Activated T-helper 1 cell treated with anti-CD3 and anti-CD28 coated beads, Interleukin-12 subunit alpha, Interleukin-12 subunit beta, Interleukin-2, Interleukin-4 antibody, amounts not matched to agents 30 ng/mL and 10 ng/mL and 1 ng/mL, durations not matched to agents 14 hours and 24 hours and 36 hours (primary cell): Measurements from ENCODE around the gene ITM2C. TPM values are rescaled to one million over a fixed set of nuclear protein-coding genes. Genes with fewer than 3 reads are reported as not detected.

Source experiments
- DNase-seq: peaks from one replicate; pipeline ENCODE4 v3.0.0; 2021; ENCODE audit warnings: low spot score
- H3K27ac Mint-ChIP-seq: one replicate; pipeline ENCODE4 v1.8.0; 2021; ENCODE audit warnings: mild to moderate bottlenecking, mixed read lengths
- H3K27me3 Mint-ChIP-seq: one replicate; pipeline ENCODE4 v1.8.0; 2022; ENCODE audit warnings: mild to moderate bottlenecking, moderate library complexity, mixed read lengths; ENCODE audit not compliant: insufficient read depth
- H3K36me3 Mint-ChIP-seq: one replicate; pipeline ENCODE4 v1.8.0; 2021; ENCODE audit warnings: low read depth, mixed read lengths
- H3K4me1 Mint-ChIP-seq: one replicate; pipeline ENCODE4 v1.8.0; 2021; ENCODE audit warnings: low read depth, mixed read lengths
- H3K4me3 Mint-ChIP-seq: one replicate; pipeline ENCODE4 v1.8.0; 2021; ENCODE audit warnings: mild to moderate bottlenecking, moderate library complexity, mixed read lengths
- H3K9me3 Mint-ChIP-seq: one replicate; pipeline ENCODE4 v1.8.0; 2021; ENCODE audit warnings: mixed read lengths
- intact Hi-C: fragments of 100-400 bp; cut with micrococcal nuclease; formaldehyde crosslinking; loops from one replicate; pipeline ENCODE4 v1.15.1; 2024
- total RNA-seq: library from RNA; stranded (reverse); gene quantifications from 2 replicates; pipeline ENCODE4 v1.2.3, GENCODE V29; 2022

ITM2C gene
- total RNA-seq, 1 donor from 2014 or later, result 4.2 TPM

GRCh38 chr2:230912724-230913123, 48.0 kb downstream of the ITM2C start:
- intact Hi-C loops, result no loop called here
- H3K27ac Mint-ChIP-seq, result no peak overlapping the region
- peaks cover 27% of the 10 kb centered on the region for H3K4me1 Mint-ChIP-seq
- peaks cover 64% of the 10 kb centered on the region for H3K27me3 Mint-ChIP-seq
- no peaks in the 10 kb centered on the region for H3K9me3 Mint-ChIP-seq
- H3K4me3 Mint-ChIP-seq, result no peak overlapping the region
- no peak for DNase-seq
- H3K36me3 Mint-ChIP-seq, result no peaks in the 10 kb centered on the region

- Mint-ChIP-seq H3K27me3 (peaks cover 71% of the 10 kb centered on the region), H3K27ac (peak overlapping the region; percentile 48), H3K4me1 (peaks cover 22% of the 10 kb centered on the region), H3K4me3 (no peak overlapping the region), H3K9me3 (no peaks in the 10 kb centered on the region), H3K36me3 (no peaks in the 10 kb centered on the region)
- DNase-seq, result no peak
- intact Hi-C loops, result no loop called here
Measured at GRCh38 chr2:230913406-230914143, 48.8 kb downstream of the ITM2C start.

- Mint-ChIP-seq H3K27ac (no peak overlapping the region), H3K4me1 (peaks cover 23% of the 10 kb centered on the region)
Measured at GRCh38 chr2:230914886-230915285, 50.1 kb downstream of the ITM2C start.

GRCh38 chr2:230915319-230915718, 50.6 kb downstream of the ITM2C start:
- intact Hi-C loops, result no loop called here
- Mint-ChIP-seq H3K36me3 (no peaks in the 10 kb centered on the region), H3K27ac (no peak overlapping the region), H3K4me1 (peaks cover 27% of the 10 kb centered on the region), H3K4me3 (no peak overlapping the region), H3K9me3 (no peaks in the 10 kb centered on the region), H3K27me3 (peaks cover 68% of the 10 kb centered on the region)
- DNase-seq, result no peak

More at GRCh38 chr2:230914886-230915285, 50.1 kb downstream of the ITM2C start:
- Mint-ChIP-seq H3K36me3 (no peaks in the 10 kb centered on the region), H3K4me3 (no peak overlapping the region), H3K9me3 (no peaks in the 10 kb centered on the region), H3K27me3 (peaks cover 72% of the 10 kb centered on the region)
- DNase-seq, result no peak
- intact Hi-C loops, result no loop called here

- H3K4me1 Mint-ChIP-seq, result peaks cover 32% of the 10 kb centered on the region
- no peak for DNase-seq
Measured at GRCh38 chr2:230916218-230916617, 51.5 kb downstream of the ITM2C start.

GRCh38 chr2:230919240-230919639, 54.5 kb downstream of the ITM2C start:
- intact Hi-C loops, result loop anchor here (1.0 to 2.0 kb wide), 2 partner anchors 14 to 38 kb away; no protein-coding TSS in a partner anchor
- Mint-ChIP-seq H3K4me1 (peaks cover 42% of the 10 kb centered on the region), H3K4me3 (no peak overlapping the region), H3K27ac (no peak overlapping the region), H3K27me3 (peaks cover 61% of the 10 kb centered on the region), H3K36me3 (no peaks in the 10 kb centered on the region), H3K9me3 (no peaks in the 10 kb centered on the region)
- DNase-seq, result no peak

More at GRCh38 chr2:230916218-230916617, 51.5 kb downstream of the ITM2C start:
- intact Hi-C loops, result no loop called here
- no peaks in the 10 kb centered on the region for H3K9me3 Mint-ChIP-seq
- no peaks in the 10 kb centered on the region for H3K36me3 Mint-ChIP-seq
- H3K27ac Mint-ChIP-seq, result no peak overlapping the region
- no peak overlapping the region for H3K4me3 Mint-ChIP-seq
- peaks cover 67% of the 10 kb centered on the region for H3K27me3 Mint-ChIP-seq

GRCh38 chr2:230919681-230920080, 54.9 kb downstream of the ITM2C start:
- peaks cover 47% of the 10 kb centered on the region for H3K4me1 Mint-ChIP-seq
- intact Hi-C loops, result loop anchor here (1.0 to 2.0 kb wide), 2 partner anchors 14 to 37 kb away; no protein-coding TSS in a partner anchor

GRCh38 chr2:230920167-230920566, 55.4 kb downstream of the ITM2C start:
- DNase-seq, result no peak
- Mint-ChIP-seq H3K27ac (no peak overlapping the region), H3K4me3 (no peak overlapping the region), H3K27me3 (peaks cover 54% of the 10 kb centered on the region), H3K9me3 (no peaks in the 10 kb centered on the region), H3K4me1 (peaks cover 52% of the 10 kb centered on the region), H3K36me3 (no peaks in the 10 kb centered on the region)
- intact Hi-C loops, result no loop called here

More at GRCh38 chr2:230919681-230920080, 54.9 kb downstream of the ITM2C start:
- no peak overlapping the region for H3K4me3 Mint-ChIP-seq
- peaks cover 56% of the 10 kb centered on the region for H3K27me3 Mint-ChIP-seq
- no peaks in the 10 kb centered on the region for H3K9me3 Mint-ChIP-seq
- no peaks in the 10 kb centered on the region for H3K36me3 Mint-ChIP-seq
- DNase-seq, result no peak
- H3K27ac Mint-ChIP-seq, result no peak overlapping the region

GRCh38 chr2:230921806-230922595, 57.3 kb downstream of the ITM2C start:
- peaks cover 63% of the 10 kb centered on the region for H3K4me1 Mint-ChIP-seq
- DNase-seq, result no peak
- H3K9me3 Mint-ChIP-seq, result no peaks in the 10 kb centered on the region
- H3K27me3 Mint-ChIP-seq, result peaks cover 43% of the 10 kb centered on the region
- intact Hi-C loops, result no loop called here
- H3K27ac Mint-ChIP-seq, result no peak overlapping the region
- H3K4me3 Mint-ChIP-seq, result no peak overlapping the region
- no peaks in the 10 kb centered on the region for H3K36me3 Mint-ChIP-seq

- Mint-ChIP-seq H3K9me3 (no peaks in the 10 kb centered on the region), H3K36me3 (no peaks in the 10 kb centered on the region), H3K4me1 (peaks cover 68% of the 10 kb centered on the region), H3K4me3 (no peak overlapping the region), H3K27ac (no peak overlapping the region), H3K27me3 (peaks cover 42% of the 10 kb centered on the region)
- intact Hi-C loops, result no loop called here
- DNase-seq, result no peak
Measured at GRCh38 chr2:230922951-230923717, 58.4 kb downstream of the ITM2C start.

GRCh38 chr2:230924092-230924469, 59.3 kb downstream of the ITM2C start:
- H3K27ac Mint-ChIP-seq, result peak overlapping the region; percentile 3
- H3K9me3 Mint-ChIP-seq, result no peaks in the 10 kb centered on the region
- H3K4me3 Mint-ChIP-seq, result peak overlapping the region; percentile 62
- no peaks in the 10 kb centered on the region for H3K36me3 Mint-ChIP-seq
- peaks cover 64% of the 10 kb centered on the region for H3K4me1 Mint-ChIP-seq
- H3K27me3 Mint-ChIP-seq, result peaks cover 35% of the 10 kb centered on the region
- intact Hi-C loops, result loop anchor here (1.0 to 2.0 kb wide), 5 partner anchors 19 to 60 kb away; no protein-coding TSS in a partner anchor
- DNase-seq, result no peak

GRCh38 chr2:230924470-230925341, 60.0 kb downstream of the ITM2C start, which contains the start of gene GPR55:
Gene GPR55, minus strand, starts transcription at chr2:230925242. Its CDS starts 14,280 bp downstream, at chr2:230910962.
- H3K27ac Mint-ChIP-seq, result peak within 1 kb of the TSS; percentile 84
- peak within 1 kb of the TSS; percentile 62 for H3K4me3 Mint-ChIP-seq
- H3K27me3 Mint-ChIP-seq, result peaks cover 37% of the 10 kb centered on the region
- no peaks in the 10 kb centered on the region for H3K36me3 Mint-ChIP-seq
- H3K9me3 Mint-ChIP-seq, result no peaks in the 10 kb centered on the region
- DNase-seq, result peak; percentile 24
- peaks cover 58% of the 10 kb centered on the region for H3K4me1 Mint-ChIP-seq
- intact Hi-C loops, result loop anchor here (1.0 to 2.0 kb wide), 5 partner anchors 19 to 60 kb away; no protein-coding TSS in a partner anchor
